ENCODE measurements around the gene ISL2. TPM values are rescaled to one million over a fixed set of nuclear protein-coding genes. Genes with fewer than 3 reads are reported as not detected.

The ISL2 gene
- total RNA-seq, 1 experiment from 2014 or later, result 0.15 TPM

GRCh38 chr15:76303909-76304308 lies 32.7 kb upstream of the ISL2 start:
- peaks cover 3 to 5% (median 4%) of the 10 kb centered on the region in 3 experiments; a peak in 2 of 7 replicates for H3K36me3 Mint-ChIP-seq (ENCODE audit: insufficient read depth in 1 of 3, low read depth in 3 of 3)
- H4K8ac ChIP-seq (replicated peaks; ENCODE audit: insufficient read length, low read depth, low read length), result no peak overlapping the region
- no peak overlapping the region for H3K14ac ChIP-seq (ENCODE audit: insufficient read depth, low read length)
- no peak overlapping the region for H3K9ac ChIP-seq (ENCODE audit: extremely low read depth, insufficient read length, low read length)
- no peak overlapping the region for H3K27ac Mint-ChIP-seq
- H3K27ac ChIP-seq (ENCODE audit: insufficient read length, low read depth, low read length), result no peak overlapping the region
- H3K23me2 ChIP-seq (ENCODE audit: insufficient read length, low read depth, low read length, poor library complexity, severe bottlenecking), result no peaks in the 10 kb centered on the region
- no peak overlapping the region for H2AK5ac ChIP-seq (ENCODE audit: insufficient read length, low read length)
- H2BK5ac ChIP-seq (ENCODE audit: insufficient read length, low read length), result no peak overlapping the region
- H3K4me1 Mint-ChIP-seq, result peaks cover 0 to 8% of the 10 kb centered on the region in 2 experiments; a peak in 1 of 4 replicates
- H2BK12ac ChIP-seq (ENCODE audit: insufficient read length, low read depth, low read length), result no peak overlapping the region
- H3K4me3 Mint-ChIP-seq, result no peak overlapping the region
- H3K9me3 Mint-ChIP-seq, result peaks cover 0 to 3% of the 10 kb centered on the region in 2 experiments; a peak in 1 of 5 replicates
- H3K27me3 ChIP-seq (ENCODE audit: insufficient read depth, low read length), result no peaks in the 10 kb centered on the region
- H3K56ac ChIP-seq (ENCODE audit: insufficient read length, low read depth, low read length), result no peak overlapping the region
- no peak overlapping the region for H2BK15ac ChIP-seq (ENCODE audit: low read depth, low read length)
- no peaks in the 10 kb centered on the region for H4K20me1 ChIP-seq (ENCODE audit: control insufficient read depth, insufficient read depth, insufficient read length)
- H4K5ac ChIP-seq (ENCODE audit: insufficient read length, low read depth, low read length), result no peak overlapping the region
- no peak overlapping the region for H2BK120ac ChIP-seq (ENCODE audit: low read depth, low read length, poor library complexity, severe bottlenecking)
- TF ChIP-seq CTCF (conservative IDR thresholded peaks at IDR 0.05), result no peak
- WGBS (ENCODE audit: extremely low coverage, insufficient read length, low lambda C conversion rate), result no CpG with 5 or more reads among the region's 1 CpG
- H4K91ac ChIP-seq (ENCODE audit: insufficient read length, low read depth, low read length), result no peak overlapping the region
- no peak overlapping the region for H2BK20ac ChIP-seq (ENCODE audit: low read depth, low read length, poor library complexity, severe bottlenecking)
- H3K4me2 ChIP-seq (ENCODE audit: insufficient read depth, insufficient read length, low read length), result no peak overlapping the region
- peaks cover 10% of the 10 kb centered on the region for H3K79me1 ChIP-seq (ENCODE audit: insufficient read depth, low read depth, low read length, poor library complexity, severe bottlenecking)
- no peaks in the 10 kb centered on the region for H3K4me1 ChIP-seq (ENCODE audit: insufficient read depth, low read length)
- H2AFZ ChIP-seq (ENCODE audit: low read length), result no peak overlapping the region
- no peak overlapping the region for H3K4ac ChIP-seq (ENCODE audit: low read depth, low read length)
- no peak overlapping the region for H3T11ph ChIP-seq (ENCODE audit: low read length)
- no peak overlapping the region for H3K23ac ChIP-seq (ENCODE audit: insufficient read length, low read depth, low read length)
- H3K79me2 ChIP-seq (ENCODE audit: insufficient read depth, low read length), result no peaks in the 10 kb centered on the region; the same call in 1 of the 2 replicates
- H3K9me3 ChIP-seq (ENCODE audit: control insufficient read depth, low read depth, low read length), result no peaks in the 10 kb centered on the region
- no peaks in the 10 kb centered on the region for H3K27me3 Mint-ChIP-seq (ENCODE audit: low read depth)
- no peak for DNase-seq
- no peak overlapping the region for H3K18ac ChIP-seq (ENCODE audit: insufficient read length, low read depth, low read length)

Data from H9 (cell line).